K562 (cell line): Measurements from ENCODE around the gene METTL18. TPM values are rescaled to one million over a fixed set of nuclear protein-coding genes. Genes with fewer than 3 reads are reported as not detected.

Source experiments
- ATAC-seq: fragments of 200-7000 bp; cut with Tn5 transposase; 3 replicates; pipeline ENCODE4 v1.9.1; 2020; ENCODE audit warnings: moderate library complexity
- BruUV-seq: library from RNA; stranded (reverse); fragments of 400-500 nt; replicated peaks from 2 replicates; lab custom pipeline; 2021; lab: Mats Ljungman, UMichigan
- CTCF ChIA-PET: fragments of 300-600 bp; formaldehyde crosslinking; extraction: SDS; loops from one replicate; lab custom pipeline; 2021; ENCODE audit warnings: low intra/inter-chr PET ratio; lab: Yijun Ruan, JAX
- POLR2A ChIA-PET: fragments of 300-600, 350-650 bp; sonication (Branson Sonifier 250); formaldehyde crosslinking; extraction: SDS; loops from one replicate; lab custom pipeline; 2021; ENCODE audit warnings: antibody characterized with exemption, inconsistent platforms; lab: Yijun Ruan, JAX
- DNase-seq, 4 experiments: peaks; one replicate each; pipeline versions ENCODE4 v3.0.0 to v3.0.0-alpha.2; 2011 to 2018; ENCODE audit warnings: low spot score in 3 of 4, mixed read lengths in 3 of 4; ENCODE audit errors: extremely low read depth in 1 of 4
- FAIRE-seq: peaks from 2 replicates; lab custom pipeline; 2011; peaks lifted over from hg19 to GRCh38; lab: Jason Lieb, UNC
- H2AFZ ChIP-seq: 2 replicates; pipeline ENCODE4 v1.6.0; 2011; ENCODE audit warnings: low read depth, low read length, control low read depth, inconsistent platforms
- H3K27ac ChIP-seq: fragments of 200-600 bp; 3 replicates; pipeline ENCODE4 v1.8.0; 2011; ENCODE audit warnings: low read depth, mild to moderate bottlenecking, control low read depth, inconsistent platforms, low read length, moderate library complexity, mixed read lengths; ENCODE audit errors: extremely low read depth
- H3K27me3 ChIP-seq, 2 experiments: fragments of 300-600 bp in 1 of 2; 2 replicates in 1 of 2; 3 replicates in 1 of 2; pipeline versions ENCODE4 v1.6.0 to v1.8.0; 2011; ENCODE audit warnings: inconsistent platforms in 2 of 2, low read length in 2 of 2, mild to moderate bottlenecking in 1 of 2, mixed read lengths in 1 of 2, moderate library complexity in 1 of 2; ENCODE audit not compliant: control insufficient read depth in 2 of 2, insufficient read depth in 2 of 2
- H3K36me3 ChIP-seq: fragments of 300-600 bp; 3 replicates; pipeline ENCODE4 v1.8.0; 2011; ENCODE audit warnings: mild to moderate bottlenecking, low read length, inconsistent platforms; ENCODE audit not compliant: control insufficient read depth, insufficient read depth
- H3K4me1 ChIP-seq, 2 experiments: fragments of 200-600 bp in 1 of 2; replicated peaks in 1 of 2; 2 replicates in 1 of 2; 3 replicates in 1 of 2; pipeline versions ENCODE4 v1.5.1 to v1.8.0; 2011; ENCODE audit warnings: inconsistent platforms in 2 of 2, low read length in 2 of 2, mild to moderate bottlenecking in 1 of 2, mixed read lengths in 1 of 2, moderate library complexity in 1 of 2; ENCODE audit not compliant: control insufficient read depth in 2 of 2, insufficient read depth in 2 of 2
- H3K4me2 ChIP-seq: 2 replicates; pipeline ENCODE4 v1.6.1; 2011; ENCODE audit warnings: low read length, control low read depth, inconsistent platforms, mixed read lengths; ENCODE audit not compliant: insufficient read depth
- H3K4me3 ChIP-seq: fragments of 200-600 bp; sonication (generic), shearing (Covaris generic); 2 replicates; pipeline ENCODE4 v1.5.1; 2016; ENCODE audit warnings: control low read depth, inconsistent platforms
- H3K79me2 ChIP-seq: fragments of 200-600 bp; 3 replicates; pipeline ENCODE4 v1.8.0; 2011; ENCODE audit warnings: low read length, inconsistent platforms; ENCODE audit not compliant: control insufficient read depth, insufficient read depth
- H3K9ac ChIP-seq, 2 experiments: 2 replicates each; pipeline versions ENCODE4 v1.6.0 to v1.6.1; 2011; ENCODE audit warnings: low read depth in 2 of 2, low read length in 2 of 2, control low read depth in 1 of 2, inconsistent platforms in 1 of 2, mild to moderate bottlenecking in 1 of 2, mixed read lengths in 1 of 2; ENCODE audit not compliant: insufficient read depth in 1 of 2
- H3K9me1 ChIP-seq: one replicate; pipeline ENCODE4 v1.6.0; 2011; ENCODE audit warnings: inconsistent platforms, mild to moderate bottlenecking, low read length, moderate library complexity; ENCODE audit not compliant: control insufficient read depth, insufficient read depth
- H3K9me3 ChIP-seq: replicated peaks from 2 replicates; pipeline ENCODE4 v1.5.1; 2011; ENCODE audit warnings: low read depth, low read length, inconsistent platforms; ENCODE audit not compliant: control insufficient read depth, insufficient read depth
- H4K20me1 ChIP-seq: replicated peaks from 2 replicates; pipeline ENCODE4 v1.6.1; 2011; ENCODE audit warnings: low read length, inconsistent platforms, mixed read lengths; ENCODE audit not compliant: control insufficient read depth, insufficient read depth
- GATA2 ChIP-seq: sonication (generic); formaldehyde crosslinking; IDR thresholded peaks from 2 replicates; pipeline ENCODE4 v1.4.0; 2020; ENCODE audit warnings: mild to moderate bottlenecking, missing genetic modification reagents
- MAFF ChIP-seq: IDR thresholded peaks from 2 replicates; pipeline ENCODE4 v1.6.1; 2012; ENCODE audit warnings: low read length, improper control_type of control experiment
- MBD2 ChIP-seq: sonication (generic); IDR thresholded peaks from 2 replicates; pipeline ENCODE4 v1.6.1; 2016; ENCODE audit warnings: low read depth, borderline replicate concordance
- SMARCA4 ChIP-seq: fragments of 450-650 bp; IDR thresholded peaks from 2 replicates; pipeline ENCODE4 v1.6.1; 2016
- ZNF408 ChIP-seq: fragments of 250-450 bp; sonication (Bioruptor Pico); IDR thresholded peaks from 2 replicates; pipeline ENCODE4 v1.4.0; 2020; ENCODE audit warnings: low read depth, mild to moderate bottlenecking, moderate library complexity
- ZNF696 ChIP-seq: fragments of 250-450 bp; sonication (Bioruptor Pico); conservative IDR thresholded peaks from 2 replicates; pipeline ENCODE4 v1.4.0; 2020; ENCODE audit warnings: mild to moderate bottlenecking, moderate library complexity
- WGBS: fragments of 100-300 bp; shearing (Covaris generic); methylation state at CpG from one replicate; pipeline ENCODE4 v1.1.6; 2016; ENCODE audit warnings: low coverage, mixed read lengths; ENCODE audit not compliant: insufficient coverage; ENCODE audit errors: missing lambda C conversion rate; 5-methylcytosine and 5-hydroxymethylcytosine counted together
- in situ Hi-C: fragments of 300-500 bp; cut with MboI; formaldehyde crosslinking; loops from 4 replicates; pipeline ENCODE4 v1.15.0; 2018; ENCODE audit warnings: inconsistent platforms, mixed read lengths
- intact Hi-C: fragments of 100-400 bp; cut with micrococcal nuclease; formaldehyde crosslinking; loops from 2 replicates; pipeline ENCODE4 v1.14.2; 2022
- polyA plus RNA-seq, 8 experiments: library from polyadenylated mRNA; depleted of rRNA in 4 of 8; stranded (reverse) in 5 of 8; unstranded in 3 of 8; fragments of >200 nt; fragmentation: Nextera tagmentation in 2 of 8; fragmentation: Illumina TruSeq in 1 of 8; extraction: Ambion mirVana in 2 of 8; extraction: Trizol in 1 of 8; gene quantifications; 2 replicates each; pipeline versions ENCODE4 v1.2.1 to v1.2.3, GENCODE V29; 2011 to 2014; ENCODE audit warnings: inconsistent platforms in 1 of 8, missing spikeins in 1 of 8
- total RNA-seq, 7 experiments: library from RNA; depleted of rRNA in 6 of 7; stranded (reverse); fragments of >200 nt in 6 of 7; fragmentation: Illumina TruSeq in 2 of 7; extraction: Trizol in 2 of 7; gene quantifications; 2 replicates each; pipeline versions ENCODE4 v1.2.1 to v1.2.3, GENCODE V29; 2011 to 2021; ENCODE audit warnings: low replicate concordance in 1 of 7
- TF ChIP-seq, protein P1 (sequence below): sonication (generic); formaldehyde crosslinking; IDR thresholded peaks from 2 replicates; pipeline ENCODE4 v1.8.0; 2023; ENCODE audit warnings: mild to moderate bottlenecking, missing genetic modification reagents
- TF ChIP-seq, protein P2 (sequence below): sonication (generic); formaldehyde crosslinking; IDR thresholded peaks from 2 replicates; pipeline ENCODE4 v1.8.1; 2022; ENCODE audit warnings: missing genetic modification reagents

METTL18 gene
- total and polyA plus RNA-seq, 9 of the 15 experiments (the other 6 are each of a cell fraction or from before 2014, with no cell fraction given): 9.5 to 40.2 (median 14.7) TPM

DNA sequence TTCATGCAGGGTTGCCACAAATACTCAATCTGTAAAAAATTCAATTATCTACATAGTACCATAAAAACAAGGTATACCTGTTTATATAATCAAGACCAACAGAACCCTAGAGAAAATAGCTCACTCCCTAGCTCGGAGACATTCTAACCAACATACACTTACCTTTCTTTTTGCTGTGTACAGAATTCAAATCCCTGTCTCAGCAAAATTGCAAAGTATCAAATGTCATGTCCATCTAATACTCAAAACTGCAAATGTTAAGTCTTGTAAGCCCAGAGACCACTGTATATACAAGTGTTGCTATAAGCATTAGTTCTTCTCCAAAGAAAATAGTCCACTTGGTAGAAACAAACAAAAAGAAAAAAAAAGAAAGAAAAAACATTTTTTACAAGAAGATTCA is 44.7 kb downstream of the METTL18 start (continued):
- TF ChIP-seq, protein P1, sequence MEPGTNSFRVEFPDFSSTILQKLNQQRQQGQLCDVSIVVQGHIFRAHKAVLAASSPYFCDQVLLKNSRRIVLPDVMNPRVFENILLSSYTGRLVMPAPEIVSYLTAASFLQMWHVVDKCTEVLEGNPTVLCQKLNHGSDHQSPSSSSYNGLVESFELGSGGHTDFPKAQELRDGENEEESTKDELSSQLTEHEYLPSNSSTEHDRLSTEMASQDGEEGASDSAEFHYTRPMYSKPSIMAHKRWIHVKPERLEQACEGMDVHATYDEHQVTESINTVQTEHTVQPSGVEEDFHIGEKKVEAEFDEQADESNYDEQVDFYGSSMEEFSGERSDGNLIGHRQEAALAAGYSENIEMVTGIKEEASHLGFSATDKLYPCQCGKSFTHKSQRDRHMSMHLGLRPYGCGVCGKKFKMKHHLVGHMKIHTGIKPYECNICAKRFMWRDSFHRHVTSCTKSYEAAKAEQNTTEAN (CRISPR knock-in tag): no peak
- TF ChIP-seq SMARCA4: no peak
- TF ChIP-seq MAFF: peak; percentile 31; the same call in 1 of the 2 replicates

DNA sequence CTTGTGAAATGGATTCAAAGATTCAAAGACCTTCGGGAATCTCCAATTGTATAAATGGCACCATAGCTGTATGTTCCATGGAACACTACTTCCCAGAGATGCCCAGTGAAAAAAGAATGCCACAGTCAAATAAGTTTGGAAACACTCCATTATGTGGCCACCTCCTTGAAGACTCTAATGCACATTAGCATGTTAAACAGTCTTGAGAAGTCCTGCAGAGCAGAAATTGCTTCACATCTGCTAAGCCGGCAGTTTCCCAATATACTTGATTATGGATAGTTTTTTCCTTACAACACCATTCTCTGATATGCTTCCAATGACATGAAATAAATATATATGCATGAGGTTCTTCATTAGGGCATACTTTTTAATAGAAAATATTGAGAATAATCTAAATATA is 48.2 kb downstream of the METTL18 start:
- 3% methylated on average over 2 of the region's 2 CpGs for WGBS
- intact Hi-C loops: no loop called here
- FAIRE-seq: no peak

More for the DNA sequence above, 48.2 kb downstream of the METTL18 start:
- H3K4me1 ChIP-seq: no peaks in the 10 kb centered on the region
- no peak overlapping the region for H3K27ac ChIP-seq
- no peaks in the 10 kb centered on the region for H3K79me2 ChIP-seq
- no peak overlapping the region for H3K4me2 ChIP-seq
- no peaks in the 10 kb centered on the region for H3K36me3 ChIP-seq
- no TSS peak for BruUV-seq
- TF ChIP-seq ZNF408 (CRISPR knock-in tag) (no peak), SMARCA4 (no peak), GATA2 (CRISPR knock-in tag) (no peak), MBD2 (no peak), ZNF696 (no peak)
- TF ChIP-seq, protein P2, sequence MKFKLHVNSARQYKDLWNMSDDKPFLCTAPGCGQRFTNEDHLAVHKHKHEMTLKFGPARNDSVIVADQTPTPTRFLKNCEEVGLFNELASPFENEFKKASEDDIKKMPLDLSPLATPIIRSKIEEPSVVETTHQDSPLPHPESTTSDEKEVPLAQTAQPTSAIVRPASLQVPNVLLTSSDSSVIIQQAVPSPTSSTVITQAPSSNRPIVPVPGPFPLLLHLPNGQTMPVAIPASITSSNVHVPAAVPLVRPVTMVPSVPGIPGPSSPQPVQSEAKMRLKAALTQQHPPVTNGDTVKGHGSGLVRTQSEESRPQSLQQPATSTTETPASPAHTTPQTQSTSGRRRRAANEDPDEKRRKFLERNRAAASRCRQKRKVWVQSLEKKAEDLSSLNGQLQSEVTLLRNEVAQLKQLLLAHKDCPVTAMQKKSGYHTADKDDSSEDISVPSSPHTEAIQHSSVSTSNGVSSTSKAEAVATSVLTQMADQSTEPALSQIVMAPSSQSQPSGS (CRISPR knock-in tag): no peak
- no peak overlapping the region for H3K9ac ChIP-seq
- H3K27me3 ChIP-seq: no peaks in the 10 kb centered on the region
- no peak overlapping the region for H2AFZ ChIP-seq
- in situ Hi-C loops: no loop called here
- ChIA-PET CTCF (no interaction called here), POLR2A (no interaction called here)
- no peaks in the 10 kb centered on the region for H4K20me1 ChIP-seq
- no peak overlapping the region for H3K4me3 ChIP-seq
- no peaks in the 10 kb centered on the region for H3K9me3 ChIP-seq
- no peak for DNase-seq
- H3K9me1 ChIP-seq: no peaks in the 10 kb centered on the region
- ATAC-seq: no peak
